Activated CD8-positive, alpha-beta T cell treated with anti-CD3 and anti-CD28 coated beads for 36 hours (primary cell): Measurements from ENCODE around the gene YJU2. TPM values are rescaled to one million over a fixed set of nuclear protein-coding genes. Genes with fewer than 3 reads are reported as not detected.

Experiments used
- ATAC-seq: fragments of 200-7000 bp; cut with Tn5 transposase; one replicate; pipeline ENCODE4 v1.10.0; 2021; ENCODE audit warnings: mild to moderate bottlenecking, moderate library complexity
- CTCF ChIA-PET: fragments of 350-600 bp; sonication (Branson Sonifier 250); formaldehyde crosslinking; loops from one replicate; lab custom pipeline; 2021; ENCODE audit warnings: antibody characterized with exemption; lab: Charles Lee
- POLR2A ChIA-PET: fragments of 350-600 bp; sonication (Branson Sonifier 250); formaldehyde crosslinking; loops from one replicate; lab custom pipeline; 2021; ENCODE audit warnings: antibody characterized with exemption; lab: Charles Lee
- DNase-seq: peaks from one replicate; pipeline ENCODE4 v3.0.0-alpha.2; 2020
- H3K27ac Mint-ChIP-seq: one replicate; pipeline ENCODE4 v1.8.0; 2021; ENCODE audit warnings: mild to moderate bottlenecking, mixed read lengths
- H3K27me3 Mint-ChIP-seq: one replicate; pipeline ENCODE4 v1.8.0; 2021; ENCODE audit warnings: mixed read lengths
- H3K36me3 Mint-ChIP-seq: one replicate; pipeline ENCODE4 v1.8.0; 2021; ENCODE audit warnings: low read depth, mixed read lengths
- H3K4me1 Mint-ChIP-seq: one replicate; pipeline ENCODE4 v1.8.0; 2021; ENCODE audit warnings: low read depth, mixed read lengths
- H3K4me3 Mint-ChIP-seq: one replicate; pipeline ENCODE4 v1.8.0; 2021; ENCODE audit warnings: mild to moderate bottlenecking, moderate library complexity, mixed read lengths
- H3K9me3 Mint-ChIP-seq: one replicate; pipeline ENCODE4 v1.8.0; 2021; ENCODE audit warnings: mixed read lengths
- intact Hi-C: fragments of 100-400 bp; cut with micrococcal nuclease; formaldehyde crosslinking; loops from one replicate; pipeline ENCODE4 v1.10.0; 2022
- total RNA-seq, 2 experiments: library from RNA; stranded (reverse); gene quantifications; one replicate each; pipeline ENCODE4 v1.2.3, GENCODE V29; 2021
- TF ChIP-seq, protein P1 (sequence below): fragments of 200-600 bp; IDR thresholded peaks from one replicate; pipeline ENCODE4 v1.8.0; 2022; ENCODE audit warnings: antibody characterized with exemption, mild to moderate bottlenecking

YJU2 gene
- total RNA-seq, 2 experiments from 2014 or later, result 25.5 to 25.8 TPM

DNA sequence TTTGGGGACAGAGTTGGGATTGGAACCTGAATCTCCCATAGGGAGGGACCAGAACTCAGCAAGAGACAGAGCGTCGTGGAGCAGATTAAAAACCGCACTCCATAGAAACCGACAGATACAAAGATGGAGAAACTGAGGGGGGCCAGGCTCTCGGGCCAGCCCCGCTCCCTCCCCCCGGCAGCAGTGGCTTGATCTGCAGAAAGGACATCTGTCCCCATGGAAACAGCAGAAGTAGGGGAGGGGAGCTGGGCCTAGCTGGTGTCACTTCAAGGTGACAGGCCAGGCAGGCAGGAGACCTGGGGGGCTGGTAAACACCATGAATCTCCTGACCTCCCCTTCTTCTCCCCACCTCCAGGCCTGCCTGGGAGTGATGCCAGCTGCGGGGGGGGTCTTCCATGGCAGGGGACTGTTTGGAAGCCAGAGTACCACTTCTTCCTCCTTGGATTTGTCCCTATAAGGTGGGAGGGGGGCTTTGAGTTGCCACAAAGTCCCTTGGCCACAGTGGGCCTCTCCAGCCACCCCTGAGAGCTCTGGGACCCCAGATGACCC is 44.4 kb downstream of the YJU2 start:
- no peaks in the 10 kb centered on the region for H3K36me3 Mint-ChIP-seq
- CTCF ChIA-PET, result no interaction called here
- no peak overlapping the region for H3K27ac Mint-ChIP-seq

DNA sequence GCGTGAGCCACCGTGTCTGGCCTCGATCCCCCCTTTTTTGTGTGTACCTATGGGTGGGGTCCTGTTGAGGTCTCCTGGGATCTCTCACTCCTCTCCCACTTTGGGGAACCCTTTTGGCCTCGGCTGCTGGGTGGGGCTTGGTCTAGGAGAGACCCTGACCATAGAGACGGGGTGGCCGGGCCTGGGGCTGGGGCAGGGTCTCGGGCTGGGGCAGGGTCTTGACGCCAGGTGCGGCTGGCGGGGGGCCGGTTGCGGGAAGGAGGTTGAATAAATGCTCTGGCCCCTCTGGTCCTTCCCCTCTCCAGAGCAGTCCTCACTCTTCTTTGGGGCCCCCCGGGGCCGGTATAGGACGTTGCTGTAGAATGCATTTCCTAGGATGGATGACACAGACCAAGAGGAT is 45.6 kb downstream of the YJU2 start:
- ChIA-PET POLR2A (interaction anchor here (1.1 kb wide), 1 partner anchor 25 kb away, joined by 4 read pairs; no protein-coding TSS in a partner anchor), CTCF (no interaction called here)
- DNase-seq (no peak), ATAC-seq (no peak)
- Mint-ChIP-seq H3K27ac (no peak overlapping the region), H3K36me3 (no peaks in the 10 kb centered on the region), H3K4me1 (peaks cover 3% of the 10 kb centered on the region), H3K27me3 (no peaks in the 10 kb centered on the region), H3K9me3 (no peaks in the 10 kb centered on the region), H3K4me3 (no peak overlapping the region)
- intact Hi-C loops, result no loop called here
- TF ChIP-seq, protein P1, sequence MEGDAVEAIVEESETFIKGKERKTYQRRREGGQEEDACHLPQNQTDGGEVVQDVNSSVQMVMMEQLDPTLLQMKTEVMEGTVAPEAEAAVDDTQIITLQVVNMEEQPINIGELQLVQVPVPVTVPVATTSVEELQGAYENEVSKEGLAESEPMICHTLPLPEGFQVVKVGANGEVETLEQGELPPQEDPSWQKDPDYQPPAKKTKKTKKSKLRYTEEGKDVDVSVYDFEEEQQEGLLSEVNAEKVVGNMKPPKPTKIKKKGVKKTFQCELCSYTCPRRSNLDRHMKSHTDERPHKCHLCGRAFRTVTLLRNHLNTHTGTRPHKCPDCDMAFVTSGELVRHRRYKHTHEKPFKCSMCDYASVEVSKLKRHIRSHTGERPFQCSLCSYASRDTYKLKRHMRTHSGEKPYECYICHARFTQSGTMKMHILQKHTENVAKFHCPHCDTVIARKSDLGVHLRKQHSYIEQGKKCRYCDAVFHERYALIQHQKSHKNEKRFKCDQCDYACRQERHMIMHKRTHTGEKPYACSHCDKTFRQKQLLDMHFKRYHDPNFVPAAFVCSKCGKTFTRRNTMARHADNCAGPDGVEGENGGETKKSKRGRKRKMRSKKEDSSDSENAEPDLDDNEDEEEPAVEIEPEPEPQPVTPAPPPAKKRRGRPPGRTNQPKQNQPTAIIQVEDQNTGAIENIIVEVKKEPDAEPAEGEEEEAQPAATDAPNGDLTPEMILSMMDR, result no peak

More for the DNA sequence above, 44.4 kb downstream of the YJU2 start:
- intact Hi-C loops, result no loop called here
- H3K9me3 Mint-ChIP-seq, result no peaks in the 10 kb centered on the region
- DNase-seq (no peak), ATAC-seq (no peak)
- TF ChIP-seq, protein P1, result no peak
- POLR2A ChIA-PET, result interaction anchor here (1.1 kb wide), 1 partner anchor 24 kb away, joined by 4 read pairs; no protein-coding TSS in a partner anchor
- H3K4me1 Mint-ChIP-seq, result peaks cover 3% of the 10 kb centered on the region
- no peak overlapping the region for H3K4me3 Mint-ChIP-seq
- no peaks in the 10 kb centered on the region for H3K27me3 Mint-ChIP-seq

DNA sequence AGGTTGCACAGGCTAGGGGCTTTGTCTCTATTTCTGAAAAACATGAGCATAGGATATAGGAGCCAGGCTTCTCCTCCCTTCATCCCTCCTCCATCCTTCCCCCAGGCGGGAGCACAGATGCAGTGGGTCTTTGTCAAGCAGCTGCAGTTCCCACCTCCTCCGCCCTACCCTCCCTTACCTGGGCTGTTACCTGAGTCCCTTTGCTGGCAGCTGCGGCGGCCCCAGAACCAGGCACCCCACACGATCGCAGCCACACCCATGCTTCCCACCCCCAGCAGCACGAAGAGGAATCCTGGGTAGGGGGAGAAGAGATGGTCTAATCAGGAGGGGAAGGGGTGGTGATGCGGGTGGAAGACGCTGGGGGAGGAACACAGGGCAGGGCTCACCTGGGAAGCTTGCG is 47.5 kb downstream of the YJU2 start:
- ATAC-seq (no peak), DNase-seq (no peak)
- Mint-ChIP-seq H3K27ac (no peak overlapping the region), H3K36me3 (no peaks in the 10 kb centered on the region), H3K4me3 (no peak overlapping the region), H3K9me3 (no peaks in the 10 kb centered on the region), H3K4me1 (peaks cover 13% of the 10 kb centered on the region), H3K27me3 (no peaks in the 10 kb centered on the region)
- intact Hi-C loops, result no loop called here
- TF ChIP-seq, protein P1, result no peak
- CTCF ChIA-PET, result interaction anchor here (1.2 kb wide), 1 partner anchor 126 kb away, joined by 3 read pairs; no protein-coding TSS in a partner anchor
- POLR2A ChIA-PET, result interaction anchor here (1.3 kb wide), 1 partner anchor 18 kb away, joined by 4 read pairs; no protein-coding TSS in a partner anchor

DNA sequence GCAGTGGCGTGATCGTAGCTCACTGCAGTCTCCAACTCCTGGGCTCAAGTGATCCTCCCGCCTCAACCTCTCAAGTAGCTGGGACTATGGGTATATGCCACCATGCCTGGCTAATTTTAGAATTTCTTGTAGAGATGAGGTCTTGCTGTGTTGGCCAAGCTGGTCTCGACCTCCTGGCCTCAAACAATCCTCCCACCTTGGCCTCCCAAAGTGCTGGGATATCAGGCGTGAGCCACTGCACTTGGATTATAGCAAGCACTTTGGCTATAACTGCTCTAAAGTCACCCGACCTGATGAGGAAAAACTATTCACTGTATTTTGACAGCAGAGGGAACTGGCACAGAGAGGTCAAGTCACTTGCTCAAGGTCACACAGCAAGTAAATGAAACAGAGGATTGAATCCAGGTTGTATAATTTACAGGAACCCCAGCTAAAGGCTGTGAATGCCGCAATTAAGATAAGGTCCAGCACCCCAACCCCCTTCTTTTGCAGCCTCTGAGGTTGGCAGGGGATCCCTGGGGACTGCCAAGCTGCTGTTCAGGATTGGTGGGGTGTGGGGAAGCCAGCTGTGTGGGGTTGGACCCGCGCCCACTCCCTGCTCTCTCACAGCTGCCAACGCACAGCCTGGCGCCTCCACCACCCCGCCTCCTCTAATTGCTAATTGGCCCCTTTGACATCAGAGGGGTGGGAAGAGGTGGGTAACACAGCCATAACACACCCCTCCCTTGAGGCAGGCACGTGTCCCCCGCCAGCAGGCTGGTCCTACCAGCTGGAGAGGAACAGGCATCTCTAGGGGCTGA is 49.3 kb downstream of the YJU2 start:
- ChIA-PET POLR2A (interaction anchor here (1.0 to 1.1 kb wide), 2 partner anchors 29 to 35 kb away, joined by 3 read pairs; no protein-coding TSS in a partner anchor), CTCF (interaction anchor here (0.9 to 5.3 kb wide), 5 partner anchors 23 to 156 kb away, joined by 3 to 24 read pairs (median 3); no protein-coding TSS in a partner anchor)
- no peak for ATAC-seq
- no peak overlapping the region for H3K4me3 Mint-ChIP-seq
- intact Hi-C loops, result no loop called here
- no peaks in the 10 kb centered on the region for H3K27me3 Mint-ChIP-seq
- peaks cover 17% of the 10 kb centered on the region for H3K4me1 Mint-ChIP-seq
- DNase-seq, result no peak
- H3K36me3 Mint-ChIP-seq, result no peaks in the 10 kb centered on the region
- no peaks in the 10 kb centered on the region for H3K9me3 Mint-ChIP-seq
- peak overlapping the region; percentile 16 for H3K27ac Mint-ChIP-seq
- TF ChIP-seq, protein P1, result no peak
